ENCODE measurements around the gene AK8.

DNA sequence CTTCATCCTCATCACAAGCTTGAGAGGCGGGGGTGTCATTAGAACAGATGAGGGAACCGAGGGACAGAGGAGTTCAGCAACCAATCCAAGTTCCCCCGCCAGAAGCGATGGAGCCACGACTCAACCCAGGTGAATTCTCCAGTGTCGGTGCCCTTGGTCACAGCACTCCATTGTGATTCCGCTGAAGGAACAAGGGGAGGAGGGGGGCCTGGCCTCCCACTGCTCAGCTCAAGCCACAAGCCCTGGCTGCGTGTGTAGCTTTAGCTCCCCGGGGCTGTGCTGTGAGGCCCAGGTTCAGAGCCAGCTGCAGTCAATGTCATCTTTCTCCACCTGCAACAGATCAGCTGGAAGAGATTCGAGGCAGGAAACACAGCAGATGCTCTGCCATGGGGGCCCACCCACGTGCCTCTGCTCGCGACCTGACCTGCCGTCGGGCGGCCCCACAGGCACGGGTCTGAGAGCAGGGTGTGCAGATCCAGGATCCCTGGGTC lies 135.2 kb downstream of the AK8 start:
- TF ChIP-seq, protein P1, sequence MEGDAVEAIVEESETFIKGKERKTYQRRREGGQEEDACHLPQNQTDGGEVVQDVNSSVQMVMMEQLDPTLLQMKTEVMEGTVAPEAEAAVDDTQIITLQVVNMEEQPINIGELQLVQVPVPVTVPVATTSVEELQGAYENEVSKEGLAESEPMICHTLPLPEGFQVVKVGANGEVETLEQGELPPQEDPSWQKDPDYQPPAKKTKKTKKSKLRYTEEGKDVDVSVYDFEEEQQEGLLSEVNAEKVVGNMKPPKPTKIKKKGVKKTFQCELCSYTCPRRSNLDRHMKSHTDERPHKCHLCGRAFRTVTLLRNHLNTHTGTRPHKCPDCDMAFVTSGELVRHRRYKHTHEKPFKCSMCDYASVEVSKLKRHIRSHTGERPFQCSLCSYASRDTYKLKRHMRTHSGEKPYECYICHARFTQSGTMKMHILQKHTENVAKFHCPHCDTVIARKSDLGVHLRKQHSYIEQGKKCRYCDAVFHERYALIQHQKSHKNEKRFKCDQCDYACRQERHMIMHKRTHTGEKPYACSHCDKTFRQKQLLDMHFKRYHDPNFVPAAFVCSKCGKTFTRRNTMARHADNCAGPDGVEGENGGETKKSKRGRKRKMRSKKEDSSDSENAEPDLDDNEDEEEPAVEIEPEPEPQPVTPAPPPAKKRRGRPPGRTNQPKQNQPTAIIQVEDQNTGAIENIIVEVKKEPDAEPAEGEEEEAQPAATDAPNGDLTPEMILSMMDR (IDR thresholded peaks at IDR 0.05): no peak
- no peak for TF ChIP-seq POLR2A (IDR thresholded peaks at IDR 0.05)
